GM19395 (cell line): ENCODE results near the gene COL8A1.
"Not testable (repeated sequence)": the region's sequence is repeated elsewhere in the genome, so short reads cannot be mapped to it uniquely, and the experiment has no call there.

Experiments used
- ATAC-seq: cut with Tn5 transposase; IDR thresholded peaks from one replicate; pipeline ENCODE4 v1.9.1; 2021; ENCODE audit warnings: mild to moderate bottlenecking, moderate library complexity; ENCODE audit not compliant: unreplicated experiment

Gene COL8A1

GRCh38 chr3:99702953-99703943, 64.9 kb downstream of the COL8A1 start:
- no peak for ATAC-seq

- ATAC-seq = no peak
Measured at GRCh38 chr3:99704417-99704816, 66.0 kb downstream of the COL8A1 start.

- no peak for ATAC-seq
Measured at GRCh38 chr3:99706410-99706809, 68.0 kb downstream of the COL8A1 start.

- no peak for ATAC-seq
Measured at GRCh38 chr3:99708207-99708745, 69.9 kb downstream of the COL8A1 start.

- ATAC-seq = no peak
Measured at GRCh38 chr3:99709686-99710085, 71.3 kb downstream of the COL8A1 start.

- ATAC-seq = no peak
Measured at GRCh38 chr3:99710094-99710493, 71.7 kb downstream of the COL8A1 start.

GRCh38 chr3:99711351-99711750, 73.0 kb downstream of the COL8A1 start:
- no peak for ATAC-seq

GRCh38 chr3:99712291-99712954, 74.0 kb downstream of the COL8A1 start:
- ATAC-seq = no peak

GRCh38 chr3:99713440-99713839, 75.0 kb downstream of the COL8A1 start:
- ATAC-seq = no peak

GRCh38 chr3:99714146-99714545, 75.8 kb downstream of the COL8A1 start:
- no peak for ATAC-seq

GRCh38 chr3:99714575-99714974, 76.2 kb downstream of the COL8A1 start:
- no peak for ATAC-seq

GRCh38 chr3:99716463-99716995, 78.1 kb downstream of the COL8A1 start:
- no peak for ATAC-seq

- ATAC-seq = no peak
Measured at GRCh38 chr3:99720985-99721632, 82.7 kb downstream of the COL8A1 start.

- no peak for ATAC-seq
Measured at GRCh38 chr3:99721633-99722007, 83.2 kb downstream of the COL8A1 start.

- no peak for ATAC-seq
Measured at GRCh38 chr3:99724276-99724675, 85.9 kb downstream of the COL8A1 start.

GRCh38 chr3:99730870-99731269, 92.5 kb downstream of the COL8A1 start:
- no peak for ATAC-seq

GRCh38 chr3:99731499-99731898, 93.1 kb downstream of the COL8A1 start:
- ATAC-seq = no peak

- not testable (repeated sequence) for ATAC-seq
Measured at GRCh38 chr3:99740371-99740770, 102.0 kb downstream of the COL8A1 start.

- ATAC-seq = no peak
Measured at GRCh38 chr3:99741588-99741987, 103.2 kb downstream of the COL8A1 start.

- no peak for ATAC-seq
Measured at GRCh38 chr3:99747915-99748314, 109.5 kb downstream of the COL8A1 start.

- no peak for ATAC-seq
Measured at GRCh38 chr3:99751649-99752048, 113.3 kb downstream of the COL8A1 start.
